Right cardiac atrium (tissue), 5 donors: ENCODE data around the gene PFDN6. TPM values are rescaled to one million over a fixed set of nuclear protein-coding genes. Genes with fewer than 3 reads are reported as not detected.

ENCODE experiments used
- ATAC-seq, 2 donors: fragments of 200-7000 bp; cut with Tn5 transposase; one replicate each; pipeline versions ENCODE4 v1.8.0 to v1.9.1; 2020; ENCODE audit warnings: moderate library complexity in 2 of 2, mild to moderate bottlenecking in 1 of 2
- DNase-seq, 3 donors: peaks; one replicate each; pipeline ENCODE4 v3.0.0-alpha.2; 2020
- H3K27ac ChIP-seq: one replicate; pipeline ENCODE4 v1.5.1; 2013; ENCODE audit warnings: mild to moderate bottlenecking, low read length, control low read depth, moderate library complexity
- H3K27me3 ChIP-seq: one replicate; pipeline ENCODE4 v1.6.1; 2013; ENCODE audit not compliant: control insufficient read depth, insufficient read depth
- H3K4me1 ChIP-seq: one replicate; pipeline ENCODE4 v1.6.1; 2013; ENCODE audit warnings: low read length; ENCODE audit not compliant: control insufficient read depth, insufficient read depth
- H3K4me3 ChIP-seq: one replicate; pipeline ENCODE4 v1.5.1; 2013; ENCODE audit warnings: low read length, control low read depth
- H3K9me3 ChIP-seq: one replicate; pipeline ENCODE4 v1.6.1; 2013; ENCODE audit warnings: low read length; ENCODE audit not compliant: control insufficient read depth
- WGBS: extraction: QIAGEN DNeasy Blood & Tissue Kit; methylation state at CpG from one replicate; pipeline ENCODE4 v1.1.7; 2013; 5-methylcytosine and 5-hydroxymethylcytosine counted together
- intact Hi-C, 4 donors: fragments of 100-400 bp; cut with DNase I; formaldehyde crosslinking; loops; one replicate each; pipeline versions ENCODE4 v1.11.0 to v1.14.0; 2022 to 2023
- polyA plus RNA-seq: library from polyadenylated mRNA; stranded (reverse); fragments of 200-250 nt; gene quantifications from one replicate; pipeline ENCODE4 v1.2.3, GENCODE V29; 2013
- total RNA-seq, 4 donors: library from RNA; stranded (reverse); fragmentation: NEBNext Ultra II Directional; extraction: Animal tissue kit (Norgen Biotek cat#: 25700); gene quantifications; one replicate each; pipeline ENCODE4 v1.2.1, GENCODE V29; 2021
- donor health status: healthy with polysubstance abuse.
- donor health status: DM: no; HTN: yes; CAD: no.
- donor health status: DM: no; HTN: no; CAD: no.
- donor health status: DM: no; HTN: yes; CAD: no; lungs with severe emphysema.
- donor health status: DM: yes; HTN: yes; CAD: no.

PFDN6 gene
- total and polyA plus RNA-seq, 5 donors = 44.4 to 143 (median 52.4) TPM

DNA sequence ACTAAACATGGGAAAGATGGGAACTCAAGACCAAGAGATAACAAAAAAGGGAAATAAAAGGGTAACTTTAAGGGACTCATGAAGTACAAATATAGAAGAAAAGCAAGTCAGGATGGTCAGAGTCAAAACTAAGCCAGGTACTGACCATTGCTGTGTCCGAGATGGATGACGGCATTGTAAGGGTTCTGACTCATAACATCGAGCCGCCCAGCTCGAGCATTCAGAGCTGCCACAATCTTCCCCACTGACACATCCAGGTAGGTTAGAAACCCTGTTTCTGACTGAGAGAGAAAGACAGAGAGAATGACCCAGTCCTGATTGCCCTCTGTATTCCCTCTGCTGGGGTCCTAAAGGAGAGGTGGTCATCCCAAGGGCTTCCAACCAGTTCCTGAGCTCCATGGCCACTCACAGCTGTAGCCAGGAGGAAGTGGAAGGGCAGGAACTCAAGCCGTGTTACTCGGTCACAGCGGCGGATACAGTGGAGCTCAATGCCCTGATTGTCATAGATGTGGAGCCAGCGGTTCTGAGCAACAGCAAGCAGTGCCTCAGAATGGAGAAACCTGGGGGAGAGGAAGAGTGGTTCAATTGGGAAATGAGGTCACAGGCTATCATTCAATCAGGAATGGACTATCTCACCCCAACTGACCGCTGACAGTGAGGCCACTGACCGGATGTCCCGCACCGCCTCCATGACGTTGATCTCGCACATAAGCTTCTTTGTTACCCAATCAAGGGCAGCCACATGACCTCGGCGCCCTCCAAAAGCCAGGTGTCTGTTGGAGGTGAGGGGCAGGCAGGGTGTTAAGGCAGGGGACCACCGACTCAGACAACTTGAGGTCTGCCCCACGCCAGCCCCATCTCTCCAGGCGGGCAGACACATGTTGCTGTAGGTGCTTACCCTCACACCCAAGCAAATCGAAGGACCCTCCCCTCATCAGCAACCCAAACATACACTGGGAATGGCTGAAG, 2.2 kb upstream of the PFDN6 start:
- H3K27ac ChIP-seq = no peak overlapping the region
- intact Hi-C loops = no loop called here
- H3K9me3 ChIP-seq = no peaks in the 10 kb centered on the region
- H3K4me3 ChIP-seq = no peak overlapping the region
- peaks cover 10% of the 10 kb centered on the region for H3K4me1 ChIP-seq
- WGBS = 89% methylated on average over 22 of the region's 22 CpGs
- DNase-seq (peak in 1 of 3 donors; percentile 56), ATAC-seq (no peak)
- no peaks in the 10 kb centered on the region for H3K27me3 ChIP-seq

DNA sequence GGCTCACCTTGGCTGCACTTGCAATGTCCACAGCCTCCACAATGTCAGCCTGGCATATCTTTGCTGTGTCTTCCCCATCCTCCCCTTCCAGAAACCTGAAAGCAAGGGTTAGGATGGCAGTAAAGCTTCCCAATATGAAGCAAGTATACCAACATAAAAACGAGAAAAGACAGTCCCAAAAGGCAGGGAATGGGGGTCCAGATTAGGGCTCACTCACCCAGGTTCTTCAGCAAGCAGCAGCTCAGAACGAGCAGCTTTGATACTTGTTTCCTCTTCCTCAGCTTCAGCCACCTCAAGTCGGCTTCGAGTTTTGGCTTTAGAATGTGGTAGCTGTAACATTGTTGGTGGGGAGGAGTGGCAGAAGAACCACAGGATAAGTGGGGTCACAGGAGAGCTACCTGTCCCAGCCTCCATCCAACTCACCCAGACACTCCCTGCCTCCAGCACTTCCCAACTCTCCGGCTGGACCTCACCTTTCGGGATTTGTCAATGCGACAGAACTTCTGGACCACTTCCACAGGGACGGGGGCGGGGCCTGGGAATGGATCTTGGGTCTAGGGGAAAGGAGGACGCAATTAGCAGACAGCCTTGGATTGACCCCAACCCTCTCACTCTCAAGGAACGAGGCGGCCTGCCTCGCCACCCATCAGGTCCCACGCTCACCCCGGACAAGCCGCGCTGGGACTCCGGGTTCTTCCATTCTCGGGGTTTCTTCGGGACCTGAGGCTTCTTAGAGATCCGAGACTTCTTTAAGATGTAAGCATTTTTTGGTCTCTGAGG, 1.1 kb upstream of the PFDN6 start:
- peak in 1 of 3 donors; percentile 57 for DNase-seq
- 14% methylated on average over 21 of the region's 21 CpGs for WGBS
- Histone ChIP-seq H3K9me3 (no peaks in the 10 kb centered on the region), H3K27ac (peak overlapping the region; percentile 8), H3K27me3 (no peaks in the 10 kb centered on the region), H3K4me1 (peaks cover 10% of the 10 kb centered on the region), H3K4me3 (peak overlapping the region; percentile 99)
- intact Hi-C loops = no loop called here
- peak in 1 of 2 donors; percentile 2 for ATAC-seq

DNA sequence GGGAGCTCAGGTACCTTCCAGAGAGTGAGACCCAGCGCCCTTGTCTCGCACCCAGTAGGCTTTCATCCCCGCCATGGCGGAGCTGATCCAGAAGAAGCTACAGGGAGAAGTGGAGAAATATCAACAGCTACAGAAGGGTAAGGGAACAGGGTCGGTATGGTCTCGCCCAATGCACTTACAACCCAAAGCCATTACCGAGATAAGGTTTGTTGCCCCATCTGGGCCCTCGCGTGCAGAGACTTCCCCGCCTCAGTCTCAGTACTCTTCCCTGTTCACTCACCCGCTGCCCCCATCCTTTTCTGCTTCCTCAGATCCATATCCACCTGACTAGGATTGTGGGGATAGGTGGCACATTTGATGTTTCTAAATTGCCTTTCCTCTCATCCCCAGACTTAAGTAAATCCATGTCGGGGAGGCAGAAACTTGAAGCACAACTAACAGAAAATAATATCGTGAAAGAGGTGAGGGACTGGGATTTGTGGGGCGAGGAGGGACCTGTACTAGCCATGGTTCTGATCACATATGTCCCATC, 449 bp downstream of the PFDN6 start:
- no peak for DNase-seq
- ATAC-seq = peak in 1 of 2 donors; percentile 6
- Histone ChIP-seq H3K4me3 (peak overlapping the region; percentile 99), H3K9me3 (no peaks in the 10 kb centered on the region), H3K4me1 (peaks cover 10% of the 10 kb centered on the region), H3K27me3 (no peaks in the 10 kb centered on the region), H3K27ac (peak overlapping the region; percentile 85)
- WGBS = 4% methylated on average over 14 of the region's 14 CpGs
- intact Hi-C loops = no loop called here

DNA sequence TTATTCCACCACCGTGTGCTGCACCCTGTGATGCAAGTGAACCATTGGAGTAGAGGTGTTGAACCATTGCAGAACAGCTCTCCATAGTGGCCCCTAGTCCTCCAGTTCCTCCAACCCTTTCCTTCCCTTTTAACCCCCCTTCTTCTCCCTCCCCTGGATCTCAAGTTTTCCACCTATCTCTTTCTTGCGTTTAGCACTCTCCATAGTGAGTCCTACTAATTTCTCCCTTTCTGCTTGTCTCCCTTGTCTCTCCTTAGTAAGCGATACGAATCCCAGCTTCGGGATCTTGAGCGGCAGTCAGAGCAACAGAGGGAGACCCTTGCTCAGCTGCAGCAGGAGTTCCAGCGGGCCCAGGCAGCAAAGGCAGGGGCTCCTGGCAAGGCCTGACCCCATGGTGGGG, 1.1 kb downstream of the PFDN6 start:
- intact Hi-C loops = no loop called here
- 68% methylated on average over 7 of the region's 7 CpGs for WGBS
- ATAC-seq = no peak
- Histone ChIP-seq H3K4me3 (no peak overlapping the region), H3K4me1 (peaks cover 10% of the 10 kb centered on the region), H3K9me3 (no peaks in the 10 kb centered on the region), H3K27me3 (no peaks in the 10 kb centered on the region), H3K27ac (no peak overlapping the region)
- no peak for DNase-seq

DNA sequence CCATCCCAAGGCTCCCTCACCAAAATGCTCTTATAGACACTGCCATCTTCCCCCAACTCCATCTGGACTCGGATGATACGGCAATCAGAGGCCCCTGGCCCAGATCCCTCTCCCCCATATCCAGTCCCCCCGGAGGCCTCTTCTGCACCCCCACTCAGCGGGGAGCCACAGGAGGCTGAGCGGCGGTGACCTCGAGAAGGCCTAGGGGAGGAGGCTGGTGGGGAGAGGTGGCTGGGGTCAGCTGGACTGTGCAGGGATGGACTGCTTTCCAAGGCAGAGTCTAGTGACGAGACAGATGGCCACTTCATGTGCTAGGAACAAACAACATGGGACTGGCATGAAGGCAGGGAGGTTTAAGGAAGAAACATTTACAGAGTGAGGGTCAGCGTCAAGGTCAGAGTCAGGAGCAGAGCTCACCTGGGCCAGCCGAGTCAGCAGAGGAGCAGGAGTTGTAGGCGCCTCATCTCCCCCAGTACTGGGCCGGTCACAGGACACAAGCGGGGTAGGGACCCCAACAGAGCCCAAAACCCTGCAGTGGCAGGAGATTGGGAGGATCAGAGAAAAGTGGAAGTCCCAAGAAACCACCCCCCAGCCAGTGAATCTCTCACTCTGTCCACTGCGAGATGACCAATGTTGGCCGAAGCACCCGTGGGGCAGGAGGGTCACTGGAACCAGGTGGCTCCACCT, 3.7 kb downstream of the PFDN6 start:
- DNase-seq (no peak), ATAC-seq (no peak)
- intact Hi-C loops = no loop called here
- no peak overlapping the region for H3K4me3 ChIP-seq
- no peaks in the 10 kb centered on the region for H3K27me3 ChIP-seq
- H3K9me3 ChIP-seq = no peaks in the 10 kb centered on the region
- H3K27ac ChIP-seq = no peak overlapping the region
- H3K4me1 ChIP-seq = peaks cover 7% of the 10 kb centered on the region
- 81% methylated on average over 16 of the region's 16 CpGs for WGBS

DNA sequence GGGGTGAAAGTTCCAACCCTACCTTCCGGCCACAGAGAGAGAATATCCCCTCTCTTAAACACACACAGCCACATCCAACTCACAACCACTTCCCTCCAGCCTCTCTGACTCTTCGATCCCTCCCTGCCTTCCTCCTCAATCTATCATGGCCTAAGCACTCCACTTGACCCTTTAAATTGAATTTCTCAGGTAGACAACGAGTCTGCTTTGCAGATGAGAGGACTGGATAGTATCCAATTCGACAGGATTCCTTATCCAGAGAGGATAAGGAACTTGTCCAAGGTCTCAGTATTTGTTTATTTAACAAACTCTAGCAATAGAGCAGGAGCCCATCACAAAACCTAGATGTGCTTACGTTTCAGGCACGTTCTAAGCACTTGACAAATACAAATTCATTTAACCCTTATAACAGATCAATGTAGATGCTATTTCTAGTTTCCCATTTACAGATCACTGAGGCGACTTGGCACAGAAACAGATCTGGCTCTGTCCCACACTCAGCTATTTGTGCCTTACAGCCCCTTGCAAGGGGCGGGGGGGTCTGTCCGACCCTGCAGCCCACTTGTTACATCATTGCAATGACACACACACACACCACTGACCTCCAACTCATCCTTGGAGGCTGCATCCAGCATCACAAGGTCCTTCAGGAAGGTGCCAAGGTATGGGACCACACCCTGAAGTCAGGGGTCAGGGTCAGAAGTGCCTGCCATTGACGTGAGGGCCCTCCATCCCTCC, 4.9 kb downstream of the PFDN6 start:
- 58% methylated on average over 10 of the region's 10 CpGs for WGBS
- H3K27me3 ChIP-seq = no peaks in the 10 kb centered on the region
- H3K4me3 ChIP-seq = no peak overlapping the region
- ATAC-seq (no peak), DNase-seq (no peak)
- peaks cover 2% of the 10 kb centered on the region for H3K4me1 ChIP-seq
- H3K9me3 ChIP-seq = no peaks in the 10 kb centered on the region
- H3K27ac ChIP-seq = no peak overlapping the region
- intact Hi-C loops = no loop called here

DNA sequence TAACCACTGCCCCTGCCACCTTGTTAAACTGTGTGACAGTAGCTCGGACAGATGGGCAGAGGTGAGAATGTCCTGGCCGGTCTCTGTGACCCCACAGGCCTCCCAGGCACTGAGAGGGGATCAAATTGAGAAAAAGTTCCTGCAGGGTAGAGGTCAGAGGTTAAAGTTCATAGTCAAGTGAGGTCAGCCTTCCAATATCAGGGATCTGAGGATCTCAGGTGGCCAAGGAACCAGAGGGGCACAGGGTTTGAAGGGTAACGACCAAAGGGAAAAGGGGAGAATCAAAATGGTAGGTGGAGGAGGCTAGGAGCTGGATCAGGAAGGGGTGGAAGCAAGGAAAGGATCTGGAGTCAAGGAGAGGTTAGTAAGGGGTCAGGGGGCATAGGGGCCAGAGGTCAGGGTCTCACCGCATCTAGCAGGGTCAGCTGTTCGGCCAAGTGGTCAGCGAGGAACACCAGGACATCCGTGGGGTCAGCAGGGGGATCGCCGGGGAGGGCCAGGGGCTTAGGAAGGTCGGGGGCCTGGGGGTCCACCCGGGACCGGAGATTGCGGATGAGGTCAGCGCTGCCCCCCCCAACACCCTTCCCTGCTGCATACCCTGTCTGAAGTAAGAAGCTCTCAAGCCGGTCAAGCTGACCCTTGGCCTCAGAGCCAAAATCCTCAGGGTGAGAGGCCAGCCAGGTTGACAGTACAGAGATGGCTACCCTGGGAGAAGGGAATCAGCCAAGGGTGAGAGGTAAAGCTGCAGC, 6.4 kb downstream of the PFDN6 start:
- Histone ChIP-seq H3K27me3 (no peaks in the 10 kb centered on the region), H3K4me1 (no peaks in the 10 kb centered on the region), H3K9me3 (no peaks in the 10 kb centered on the region), H3K27ac (no peak overlapping the region), H3K4me3 (no peak overlapping the region)
- ATAC-seq (no peak), DNase-seq (peak in 1 of 3 donors; percentile 66)
- intact Hi-C loops = no loop called here
- 82% methylated on average over 15 of the region's 15 CpGs for WGBS

DNA sequence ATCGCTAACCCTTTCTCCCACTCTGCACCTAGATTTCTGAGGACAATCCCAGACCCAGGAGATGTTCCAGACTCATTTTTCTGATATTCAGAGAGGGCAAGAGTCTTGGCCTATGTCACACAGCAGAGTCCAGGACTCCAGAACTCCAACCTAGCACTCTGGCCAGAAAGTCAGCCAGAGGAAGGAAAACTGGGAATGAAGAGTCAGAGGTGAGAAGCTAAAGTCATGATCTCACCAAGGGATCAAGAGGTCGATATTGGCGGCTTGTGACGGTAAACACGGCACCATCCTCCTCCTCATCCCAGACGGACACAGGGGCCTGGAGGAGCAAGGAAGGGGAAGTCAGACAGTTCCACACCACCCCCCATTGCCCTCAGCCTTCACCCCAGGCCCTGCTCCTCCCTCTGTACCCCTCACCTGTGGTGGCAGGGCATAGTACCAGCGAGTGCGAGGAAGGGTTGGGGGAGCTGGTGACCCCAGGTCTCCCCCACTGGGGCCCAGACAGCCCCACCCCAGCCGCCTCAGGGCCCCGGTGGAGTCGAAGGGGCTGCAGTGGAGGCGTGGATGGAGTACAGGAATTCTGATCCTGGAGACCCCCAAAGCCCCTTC, 7.5 kb downstream of the PFDN6 start:
- no peaks in the 10 kb centered on the region for H3K4me1 ChIP-seq
- 66% methylated on average over 12 of the region's 12 CpGs for WGBS
- H3K27ac ChIP-seq = peak overlapping the region; percentile 62
- ATAC-seq = no peak
- H3K9me3 ChIP-seq = no peaks in the 10 kb centered on the region
- intact Hi-C loops = no loop called here
- H3K4me3 ChIP-seq = peak overlapping the region; percentile 68
- H3K27me3 ChIP-seq = no peaks in the 10 kb centered on the region
- peak in 1 of 3 donors; percentile 63 for DNase-seq

DNA sequence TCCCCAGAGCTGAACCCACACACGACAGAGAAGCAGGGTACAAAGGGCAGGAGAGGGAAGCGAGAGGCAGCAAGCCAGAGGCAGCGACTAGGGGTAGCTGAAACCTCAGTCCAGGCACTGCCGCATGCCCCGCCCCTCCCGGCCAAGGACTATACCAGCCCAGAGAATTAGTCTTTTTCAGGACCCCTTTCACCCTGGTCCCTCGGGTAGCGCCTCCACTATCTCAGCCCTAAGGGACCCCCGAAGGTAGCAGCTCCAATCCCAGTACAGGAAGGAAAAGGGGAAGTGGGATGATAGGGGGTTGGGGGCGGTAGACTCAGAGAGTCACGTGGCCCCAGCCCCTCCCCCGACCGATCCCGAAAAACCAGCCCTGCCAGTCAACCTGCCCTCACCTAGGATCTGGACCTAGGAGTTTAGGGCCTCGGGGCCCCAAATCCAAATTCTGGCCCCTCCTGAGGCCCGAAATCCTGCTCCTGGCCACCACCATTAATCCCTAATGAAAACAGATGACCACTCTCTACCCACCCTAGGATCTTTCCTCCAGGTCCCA, 8.1 kb downstream of the PFDN6 start:
- H3K9me3 ChIP-seq = no peaks in the 10 kb centered on the region
- peak; percentile 0 to 1 for ATAC-seq
- peak; percentile 44 to 76 (median 74) for DNase-seq
- peak overlapping the region; percentile 62 for H3K27ac ChIP-seq
- peak overlapping the region; percentile 68 for H3K4me3 ChIP-seq
- intact Hi-C loops = no loop called here
- H3K27me3 ChIP-seq = no peaks in the 10 kb centered on the region
- H3K4me1 ChIP-seq = no peaks in the 10 kb centered on the region
- WGBS = 13% methylated on average over 16 of the region's 16 CpGs
